Caco-2 (cell line): Measurements from ENCODE around the gene C18orf63. TPM values are rescaled to one million over a fixed set of nuclear protein-coding genes. Genes with fewer than 3 reads are reported as not detected.

Experiments
- BruUV-seq: library from RNA; stranded (reverse); fragments of 400-500 nt; replicated peaks from 2 replicates; lab custom pipeline; 2021; lab: Mats Ljungman, UMichigan
- CTCF ChIA-PET: fragments of 300-600 bp; sonication (Branson Sonifier 250); formaldehyde crosslinking; loops from one replicate; lab custom pipeline; 2022; ENCODE audit warnings: antibody characterized with exemption; lab: Charles Lee
- POLR2A ChIA-PET: fragments of 300-600 bp; sonication (Branson Sonifier 250); formaldehyde crosslinking; loops from one replicate; lab custom pipeline; 2022; ENCODE audit warnings: antibody characterized with exemption; lab: Charles Lee
- DNase-seq, 2 experiments: peaks; one replicate each; pipeline versions ENCODE4 v3.0.0 to v3.0.0-alpha.2; 2020 to 2022
- H3K27me3 ChIP-seq: replicated peaks from 2 replicates; pipeline ENCODE4 v1.6.0; 2011; ENCODE audit warnings: low read length; ENCODE audit not compliant: control insufficient read depth, insufficient read depth
- H3K36me3 ChIP-seq: 2 replicates; pipeline ENCODE4 v1.5.1; 2011; ENCODE audit warnings: low read length; ENCODE audit not compliant: control insufficient read depth, insufficient read depth
- H3K4me1 ChIP-seq: fragments of 250-450 bp; sonication (Bioruptor Pico); 2 replicates; pipeline ENCODE4 v1.5.1; 2020; ENCODE audit warnings: mild to moderate bottlenecking
- H3K4me3 ChIP-seq: 2 replicates; pipeline ENCODE4 v1.5.1; 2011; ENCODE audit warnings: low read depth, mild to moderate bottlenecking, control low read depth, low read length
- H3K9me3 ChIP-seq: fragments of 250-450 bp; sonication (Bioruptor Pico); 2 replicates; pipeline ENCODE4 v1.5.1; 2020; ENCODE audit warnings: mild to moderate bottlenecking, moderate library complexity
- H3K27ac Mint-ChIP-seq: one replicate; pipeline ENCODE4 v1.8.0; 2022; ENCODE audit warnings: mixed read lengths; ENCODE audit not compliant: unreplicated experiment
- H3K27me3 Mint-ChIP-seq: one replicate; pipeline ENCODE4 v1.8.0; 2022; ENCODE audit warnings: mixed read lengths; ENCODE audit not compliant: insufficient read depth, unreplicated experiment
- H3K36me3 Mint-ChIP-seq: one replicate; pipeline ENCODE4 v1.8.0; 2022; ENCODE audit warnings: mild to moderate bottlenecking, mixed read lengths; ENCODE audit not compliant: insufficient read depth, unreplicated experiment
- H3K4me1 Mint-ChIP-seq: one replicate; pipeline ENCODE4 v1.8.0; 2022; ENCODE audit warnings: low read depth, mixed read lengths; ENCODE audit not compliant: unreplicated experiment
- H3K4me3 Mint-ChIP-seq: one replicate; pipeline ENCODE4 v1.8.0; 2022; ENCODE audit warnings: mild to moderate bottlenecking, moderate library complexity, mixed read lengths; ENCODE audit not compliant: unreplicated experiment
- H3K9me3 Mint-ChIP-seq: one replicate; pipeline ENCODE4 v1.8.0; 2022; ENCODE audit warnings: mixed read lengths; ENCODE audit not compliant: unreplicated experiment
- intact Hi-C: fragments of 100-400 bp; cut with micrococcal nuclease; formaldehyde crosslinking; loops from one replicate; pipeline ENCODE4 v1.10.0; 2022; ENCODE audit not compliant: unreplicated experiment
- total RNA-seq: library from RNA; stranded (reverse); gene quantifications from 2 replicates; pipeline ENCODE4 v1.2.3, GENCODE V29; 2022
- TF ChIP-seq, protein P1 (sequence below), 2 experiments: fragments of 200-600 bp in 1 of 2; IDR thresholded peaks; 1 replicate in 1 of 2; 2 replicates in 1 of 2; pipeline versions ENCODE4 v1.5.1 to v1.8.0; 2011 to 2022; ENCODE audit warnings: antibody characterized with exemption in 1 of 2, control low read depth in 1 of 2, inconsistent platforms in 1 of 2, low read depth in 1 of 2, low read length in 1 of 2, mild to moderate bottlenecking in 1 of 2, moderate library complexity in 1 of 2; ENCODE audit not compliant: insufficient read depth in 1 of 2, severe bottlenecking in 1 of 2, unreplicated experiment in 1 of 2

The C18orf63 gene
- total RNA-seq, 1 experiment from 2014 or later, result not detected

DNA sequence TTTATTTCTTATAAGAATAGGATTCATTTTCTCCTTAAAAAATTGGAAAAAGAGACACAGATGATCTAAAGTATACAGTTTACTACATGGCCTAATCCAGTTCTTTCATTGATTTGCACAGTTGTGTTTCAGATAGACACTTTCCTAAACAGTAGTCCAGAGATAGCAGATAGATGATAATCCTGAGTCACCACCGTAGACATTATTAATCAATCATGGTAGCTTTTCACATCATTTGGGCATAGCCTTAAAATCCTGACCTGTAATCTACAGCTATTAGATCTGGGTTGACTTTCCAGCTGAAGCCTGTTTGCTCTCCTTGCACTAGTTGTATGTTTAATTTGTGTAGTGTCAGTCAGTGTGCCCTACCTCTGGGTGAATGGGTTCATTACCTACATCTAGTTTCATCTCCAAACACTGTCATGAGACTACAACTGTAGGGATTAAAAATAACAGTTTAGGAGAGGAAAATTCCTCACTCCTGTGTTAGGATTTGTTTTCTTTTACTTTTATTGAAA is 14.1 kb downstream of the C18orf63 start:
- intact Hi-C loops, result loop anchor here (2.0 kb wide), 2 partner anchors 13 to 39 kb away; partner anchors contain the start of gene CYB5A
- TF ChIP-seq, protein P1, sequence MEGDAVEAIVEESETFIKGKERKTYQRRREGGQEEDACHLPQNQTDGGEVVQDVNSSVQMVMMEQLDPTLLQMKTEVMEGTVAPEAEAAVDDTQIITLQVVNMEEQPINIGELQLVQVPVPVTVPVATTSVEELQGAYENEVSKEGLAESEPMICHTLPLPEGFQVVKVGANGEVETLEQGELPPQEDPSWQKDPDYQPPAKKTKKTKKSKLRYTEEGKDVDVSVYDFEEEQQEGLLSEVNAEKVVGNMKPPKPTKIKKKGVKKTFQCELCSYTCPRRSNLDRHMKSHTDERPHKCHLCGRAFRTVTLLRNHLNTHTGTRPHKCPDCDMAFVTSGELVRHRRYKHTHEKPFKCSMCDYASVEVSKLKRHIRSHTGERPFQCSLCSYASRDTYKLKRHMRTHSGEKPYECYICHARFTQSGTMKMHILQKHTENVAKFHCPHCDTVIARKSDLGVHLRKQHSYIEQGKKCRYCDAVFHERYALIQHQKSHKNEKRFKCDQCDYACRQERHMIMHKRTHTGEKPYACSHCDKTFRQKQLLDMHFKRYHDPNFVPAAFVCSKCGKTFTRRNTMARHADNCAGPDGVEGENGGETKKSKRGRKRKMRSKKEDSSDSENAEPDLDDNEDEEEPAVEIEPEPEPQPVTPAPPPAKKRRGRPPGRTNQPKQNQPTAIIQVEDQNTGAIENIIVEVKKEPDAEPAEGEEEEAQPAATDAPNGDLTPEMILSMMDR (IDR thresholded peaks at IDR 0.05; ENCODE audit: insufficient read depth in 1 of 2, low read depth in 1 of 2, low read length in 1 of 2, severe bottlenecking in 1 of 2, unreplicated experiment in 1 of 2), result no peak
- Mint-ChIP-seq H3K27ac (no peak overlapping the region), H3K4me1 (peaks cover 13% of the 10 kb centered on the region), H3K27me3 (no peaks in the 10 kb centered on the region), H3K36me3 (no peaks in the 10 kb centered on the region), H3K9me3 (no peaks in the 10 kb centered on the region), H3K4me3 (no peak overlapping the region)
- ChIA-PET CTCF (interaction anchor here (0.6 kb wide), 1 partner anchor 163 kb away, joined by 3 read pairs; no protein-coding TSS in a partner anchor), POLR2A (no interaction called here)
- Histone ChIP-seq H3K4me3 (no peak overlapping the region), H3K9me3 (no peaks in the 10 kb centered on the region), H3K4me1 (peaks cover 23% of the 10 kb centered on the region; the same call in 1 of the 2 replicates), H3K36me3 (no peaks in the 10 kb centered on the region), H3K27me3 (no peaks in the 10 kb centered on the region)
- no peak for DNase-seq
- no TSS peak for BruUV-seq

DNA sequence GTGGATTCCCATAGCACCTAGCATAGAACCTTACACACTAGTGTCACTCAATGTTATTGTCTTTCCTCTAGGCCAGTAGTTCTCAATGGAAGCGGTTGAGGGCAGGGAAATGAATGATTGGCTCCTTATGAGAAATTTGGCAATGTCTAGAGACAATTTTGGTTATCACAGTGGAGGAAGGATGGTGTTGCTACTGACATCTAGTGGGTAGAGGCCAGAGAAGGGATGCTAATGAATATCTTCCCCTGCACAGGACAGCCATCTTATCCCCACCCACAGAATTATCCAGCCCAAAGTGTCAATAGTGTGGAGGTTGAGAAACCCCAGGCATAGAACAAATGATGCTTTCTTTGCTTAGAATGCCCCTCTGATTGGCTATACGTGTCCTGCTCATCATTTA is 15.8 kb downstream of the C18orf63 start:
- TF ChIP-seq, protein P1 (IDR thresholded peaks at IDR 0.05; ENCODE audit: insufficient read depth in 1 of 2, low read depth in 1 of 2, low read length in 1 of 2, severe bottlenecking in 1 of 2, unreplicated experiment in 1 of 2), result peak; percentile 18 to 19
- intact Hi-C loops, result loop anchor here (1.0 to 2.0 kb wide), 4 partner anchors 15 to 135 kb away; partner anchors contain the start of gene CYB5A
- Mint-ChIP-seq H3K27ac (no peak overlapping the region), H3K9me3 (peaks cover 1% of the 10 kb centered on the region), H3K4me1 (peaks cover 17% of the 10 kb centered on the region), H3K36me3 (no peaks in the 10 kb centered on the region), H3K4me3 (no peak overlapping the region), H3K27me3 (no peaks in the 10 kb centered on the region)
- no peaks in the 10 kb centered on the region for H3K36me3 ChIP-seq
- CTCF ChIA-PET, result no interaction called here
- no TSS peak for BruUV-seq
- POLR2A ChIA-PET, result no interaction called here
- no peak overlapping the region for H3K4me3 ChIP-seq
- H3K9me3 ChIP-seq, result no peaks in the 10 kb centered on the region
- H3K4me1 ChIP-seq, result peaks cover 25% of the 10 kb centered on the region
- DNase-seq, result peak in 1 of 2 experiments; percentile 19
- no peaks in the 10 kb centered on the region for H3K27me3 ChIP-seq

DNA sequence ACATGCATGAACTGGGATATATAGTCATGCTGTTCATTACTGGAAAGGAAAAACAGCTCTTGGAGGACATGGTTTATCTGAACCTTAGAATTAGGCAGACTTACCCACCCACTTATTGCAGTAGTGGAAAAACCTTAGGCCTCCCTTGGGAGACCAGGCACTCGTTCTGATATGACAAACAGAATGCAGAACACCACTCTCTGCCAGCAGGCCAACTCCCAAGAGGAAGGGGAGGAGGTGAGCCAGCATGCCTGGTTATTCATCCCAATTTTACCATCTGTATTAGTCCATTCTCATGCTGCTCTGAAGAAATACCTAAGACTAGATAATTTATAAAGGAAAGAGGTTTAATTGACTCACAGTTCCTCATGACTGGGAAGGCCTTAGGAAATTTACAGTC is 17.5 kb downstream of the C18orf63 start:
- Histone ChIP-seq H3K4me1 (peaks cover 13% of the 10 kb centered on the region), H3K4me3 (no peak overlapping the region), H3K9me3 (no peaks in the 10 kb centered on the region), H3K36me3 (no peaks in the 10 kb centered on the region), H3K27me3 (no peaks in the 10 kb centered on the region)
- Mint-ChIP-seq H3K9me3 (peaks cover 18% of the 10 kb centered on the region), H3K27ac (no peak overlapping the region), H3K4me1 (peaks cover 24% of the 10 kb centered on the region), H3K4me3 (no peak overlapping the region), H3K36me3 (no peaks in the 10 kb centered on the region), H3K27me3 (no peaks in the 10 kb centered on the region)
- ChIA-PET POLR2A (no interaction called here), CTCF (no interaction called here)
- TF ChIP-seq, protein P1 (IDR thresholded peaks at IDR 0.05; ENCODE audit: insufficient read depth in 1 of 2, low read depth in 1 of 2, low read length in 1 of 2, severe bottlenecking in 1 of 2, unreplicated experiment in 1 of 2), result no peak
- no TSS peak for BruUV-seq
- intact Hi-C loops, result no loop called here
- DNase-seq, result no peak
